PC-9 (cell line): Measurements from ENCODE around the gene APC.

Experiments used
- CTCF ChIP-seq: fragments of 200-600 bp; sonication (generic); conservative IDR thresholded peaks from 2 replicates; pipeline ENCODE4 v1.6.1; 2017; ENCODE audit warnings: mixed run types, antibody characterized with exemption, mild to moderate bottlenecking, moderate library complexity
- EZH2 ChIP-seq: fragments of 200-600 bp; sonication (generic); IDR thresholded peaks from 2 replicates; pipeline ENCODE4 v1.8.0; 2017; ENCODE audit warnings: antibody characterized with exemption, low read depth

GRCh38 chr5:112862085-112862484 is 124.4 kb downstream of the APC start:
- TF ChIP-seq CTCF, result no peak
- TF ChIP-seq EZH2, result no peak
